Mesendoderm (in vitro differentiated cells): ENCODE measurements around the gene UVSSA.

Experiments used
- DNase-seq: peaks from one replicate; pipeline ENCODE4 v3.0.0; 2013
- H2AK5ac ChIP-seq: 2 replicates; pipeline ENCODE4 v1.6.1; 2013; ENCODE audit warnings: low read length, inconsistent platforms
- H2BK120ac ChIP-seq: 2 replicates; pipeline ENCODE4 v1.6.1; 2013; ENCODE audit warnings: low read depth, mild to moderate bottlenecking, low read length, moderate library complexity, mixed read lengths
- H2BK15ac ChIP-seq: replicated peaks from 2 replicates; pipeline ENCODE4 v1.6.1; 2013; ENCODE audit warnings: low read depth, mild to moderate bottlenecking, moderate library complexity
- H2BK5ac ChIP-seq: 2 replicates; pipeline ENCODE4 v1.6.1; 2013; ENCODE audit warnings: low read length, inconsistent platforms
- H3K18ac ChIP-seq: 2 replicates; pipeline ENCODE4 v1.6.1; 2013; ENCODE audit warnings: mild to moderate bottlenecking, low read length, mixed read lengths
- H3K23ac ChIP-seq: one replicate; pipeline ENCODE4 v1.6.1; 2013; ENCODE audit warnings: low read length
- H3K27ac ChIP-seq: 2 replicates; pipeline ENCODE4 v1.5.1; 2013; ENCODE audit warnings: low read depth, mild to moderate bottlenecking, inconsistent platforms, low read length, moderate library complexity
- H3K27me3 ChIP-seq: 2 replicates; pipeline ENCODE4 v1.6.1; 2013; ENCODE audit warnings: low read length, control low read depth, mild to moderate bottlenecking, inconsistent platforms; ENCODE audit not compliant: insufficient read depth, poor library complexity
- H3K36me3 ChIP-seq: 2 replicates; pipeline ENCODE4 v1.6.1; 2013; ENCODE audit warnings: low read length, inconsistent platforms; ENCODE audit not compliant: control insufficient read depth, insufficient read depth
- H3K4ac ChIP-seq: one replicate; pipeline ENCODE4 v1.6.1; 2013; ENCODE audit warnings: low read depth, mild to moderate bottlenecking, low read length, moderate library complexity
- H3K4me1 ChIP-seq: 2 replicates; pipeline ENCODE4 v1.6.1; 2013; ENCODE audit warnings: low read depth, low read length, inconsistent platforms; ENCODE audit not compliant: control insufficient read depth
- H3K4me2 ChIP-seq: 2 replicates; pipeline ENCODE4 v1.6.1; 2013; ENCODE audit warnings: low read length
- H3K4me3 ChIP-seq: 2 replicates; pipeline ENCODE4 v1.5.1; 2013; ENCODE audit warnings: mild to moderate bottlenecking, low read length
- H3K56ac ChIP-seq: one replicate; pipeline ENCODE4 v1.6.1; 2013; ENCODE audit warnings: low read length
- H3K79me1 ChIP-seq: 2 replicates; pipeline ENCODE4 v1.6.1; 2013; ENCODE audit warnings: low read length, inconsistent platforms
- H3K79me2 ChIP-seq: 2 replicates; pipeline ENCODE4 v1.6.1; 2013; ENCODE audit warnings: mild to moderate bottlenecking, low read length; ENCODE audit not compliant: control insufficient read depth, insufficient read depth
- H3K9ac ChIP-seq: 2 replicates; pipeline ENCODE4 v1.6.1; 2013; ENCODE audit warnings: low read length, inconsistent platforms
- H4K5ac ChIP-seq: one replicate; pipeline ENCODE4 v1.6.1; 2013; ENCODE audit warnings: low read length
- H4K8ac ChIP-seq: one replicate; pipeline ENCODE4 v1.6.1; 2013; ENCODE audit warnings: low read depth, mild to moderate bottlenecking, control low read depth, low read length, moderate library complexity
- WGBS: extraction: QIAGEN DNeasy Blood & Tissue Kit; methylation state at CpG from one replicate; pipeline ENCODE4 v1.1.7; 2013; ENCODE audit warnings: low lambda C conversion rate, missing lambda C conversion rate; ENCODE audit not compliant: insufficient coverage; ENCODE audit errors: extremely low coverage; 5-methylcytosine and 5-hydroxymethylcytosine counted together

The UVSSA gene

GRCh38 chr4:1325681-1326635 lies 21.1 kb upstream of the UVSSA start:
- DNase-seq, result no peak
- H3K79me2 ChIP-seq, result no peaks in the 10 kb centered on the region

GRCh38 chr4:1326751-1327525 lies 20.1 kb upstream of the UVSSA start:
- H3K4me3 ChIP-seq, result no peak overlapping the region
- no peak for DNase-seq
- no peak overlapping the region for H3K23ac ChIP-seq
- no peak overlapping the region for H3K56ac ChIP-seq
- no peak overlapping the region for H2BK120ac ChIP-seq
- H4K8ac ChIP-seq, result no peak overlapping the region
- H3K27me3 ChIP-seq, result no peaks in the 10 kb centered on the region
- H4K5ac ChIP-seq, result no peak overlapping the region
- H3K79me1 ChIP-seq, result peaks cover 2% of the 10 kb centered on the region
- H3K36me3 ChIP-seq, result peaks cover 2% of the 10 kb centered on the region
- no peaks in the 10 kb centered on the region for H3K79me2 ChIP-seq
- no peak overlapping the region for H3K9ac ChIP-seq
- no peak overlapping the region for H2AK5ac ChIP-seq
- no peak overlapping the region for H3K4ac ChIP-seq
- no peak overlapping the region for H2BK5ac ChIP-seq
- no peak overlapping the region for H2BK15ac ChIP-seq
- no CpG with 5 or more reads among the region's 30 CpGs for WGBS
- H3K18ac ChIP-seq, result no peak overlapping the region
- H3K4me1 ChIP-seq, result no peaks in the 10 kb centered on the region
- no peak overlapping the region for H3K4me2 ChIP-seq
- no peak overlapping the region for H3K27ac ChIP-seq

More at GRCh38 chr4:1325681-1326635, 21.1 kb upstream of the UVSSA start:
- Histone ChIP-seq H3K79me1 (peaks cover 6% of the 10 kb centered on the region), H3K4me2 (no peak overlapping the region), H2AK5ac (no peak overlapping the region), H3K9ac (no peak overlapping the region), H3K18ac (no peak overlapping the region), H3K23ac (no peak overlapping the region), H3K36me3 (peaks cover 2% of the 10 kb centered on the region), H3K4me3 (no peak overlapping the region), H3K4ac (no peak overlapping the region), H3K27me3 (no peaks in the 10 kb centered on the region), H3K4me1 (no peaks in the 10 kb centered on the region), H3K56ac (no peak overlapping the region), H2BK15ac (no peak overlapping the region), H4K8ac (no peak overlapping the region), H2BK5ac (no peak overlapping the region), H4K5ac (no peak overlapping the region), H2BK120ac (no peak overlapping the region), H3K27ac (no peak overlapping the region)
- WGBS, result no CpG with 5 or more reads among the region's 35 CpGs

DNA sequence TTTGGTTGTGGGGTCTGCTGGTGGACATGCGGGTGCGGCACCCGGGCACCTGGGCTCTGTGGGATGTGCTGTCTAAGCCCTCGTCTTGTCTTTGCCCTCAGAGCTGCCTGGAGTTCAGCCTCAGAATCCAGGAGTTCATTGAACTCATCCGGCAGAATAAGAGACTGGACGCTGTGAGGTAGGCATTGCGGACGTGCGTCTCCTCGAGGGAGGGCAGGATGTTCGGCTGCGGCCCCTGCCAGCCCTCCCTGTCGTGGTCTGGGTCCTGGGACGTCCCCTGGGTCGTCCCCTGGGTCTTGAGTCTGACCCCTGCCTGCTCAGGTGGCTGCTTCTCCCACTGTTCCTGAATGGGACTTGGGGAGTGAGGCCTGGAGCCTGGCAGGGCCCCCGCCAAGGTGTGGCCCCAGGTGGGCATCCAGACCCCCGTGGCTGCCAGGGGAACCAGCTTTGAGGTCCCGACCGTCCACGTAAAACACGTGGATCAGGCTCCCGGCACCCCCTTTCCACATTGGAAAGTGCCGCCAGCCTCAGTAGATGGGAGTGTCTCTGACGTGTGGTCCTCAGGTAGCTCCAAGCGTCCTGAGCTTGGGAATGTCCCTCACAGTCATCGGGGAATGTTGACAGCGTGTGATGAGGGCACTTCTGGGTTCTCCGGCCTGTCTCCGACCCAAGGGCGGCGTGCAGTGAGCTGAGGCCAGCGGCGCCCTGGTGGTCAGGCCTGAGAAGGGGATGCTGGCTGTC lies 19.3 kb upstream of the UVSSA start:
- no peak overlapping the region for H2BK15ac ChIP-seq
- H3K4ac ChIP-seq, result no peak overlapping the region
- H3K9ac ChIP-seq, result no peak overlapping the region
- no peak overlapping the region for H3K18ac ChIP-seq
- H3K79me1 ChIP-seq, result peaks cover 2% of the 10 kb centered on the region
- H3K4me2 ChIP-seq, result no peak overlapping the region
- no peak overlapping the region for H4K8ac ChIP-seq
- H3K36me3 ChIP-seq, result peaks cover 3% of the 10 kb centered on the region
- H3K4me3 ChIP-seq, result no peak overlapping the region
- H3K4me1 ChIP-seq, result no peaks in the 10 kb centered on the region
- no peak overlapping the region for H3K23ac ChIP-seq
- no peak overlapping the region for H3K56ac ChIP-seq
- no peaks in the 10 kb centered on the region for H3K27me3 ChIP-seq
- WGBS, result no CpG with 5 or more reads among the region's 33 CpGs
- no peak overlapping the region for H2AK5ac ChIP-seq
- no peaks in the 10 kb centered on the region for H3K79me2 ChIP-seq
- no peak overlapping the region for H3K27ac ChIP-seq
- DNase-seq, result no peak
- no peak overlapping the region for H4K5ac ChIP-seq
- no peak overlapping the region for H2BK120ac ChIP-seq
- H2BK5ac ChIP-seq, result no peak overlapping the region

DNA sequence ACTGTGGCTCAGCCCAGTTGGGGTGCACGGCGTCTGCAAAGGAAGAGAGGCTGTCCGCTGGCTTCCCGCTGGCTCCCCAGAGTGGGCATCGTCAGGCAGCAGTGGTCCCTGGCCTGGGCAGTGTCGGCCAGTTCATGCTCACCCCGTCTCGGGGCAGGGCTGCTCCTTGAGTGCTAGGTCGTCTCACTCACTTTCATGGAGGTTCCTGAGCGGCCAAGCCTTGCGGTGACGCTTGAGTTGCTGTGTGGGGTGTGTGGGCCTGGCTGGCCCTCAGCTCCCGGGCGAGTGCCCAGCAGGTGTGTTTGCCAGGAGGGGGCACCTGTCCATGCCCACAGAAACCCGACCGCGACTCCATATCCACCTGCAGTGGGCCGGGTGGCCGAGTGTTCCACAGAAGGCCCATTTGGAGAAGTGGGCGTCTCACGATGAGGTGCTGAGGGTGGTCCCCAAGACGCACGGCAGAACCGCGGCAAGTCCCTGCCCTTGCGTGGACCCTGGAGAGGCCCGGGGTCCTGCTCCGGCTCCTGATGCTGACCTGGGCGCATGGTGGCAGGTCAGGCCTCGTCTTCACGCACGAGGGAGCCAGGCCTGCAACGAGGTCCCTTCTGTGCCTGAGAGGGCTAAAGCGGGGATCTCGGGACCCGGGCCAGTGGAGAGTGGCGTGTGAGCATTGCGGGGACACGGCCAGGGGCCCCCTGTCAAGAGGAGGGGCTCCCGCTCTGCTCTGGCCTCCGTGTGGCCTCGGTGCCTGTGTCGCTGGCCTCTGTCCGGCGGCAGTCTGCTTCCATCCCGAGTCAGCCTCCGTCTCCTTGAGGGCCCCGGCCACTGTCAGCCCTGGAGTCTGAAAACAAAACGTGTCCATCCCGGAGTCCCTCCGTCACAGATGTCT lies 18.5 kb upstream of the UVSSA start:
- no peak overlapping the region for H2AK5ac ChIP-seq
- peaks cover 2% of the 10 kb centered on the region for H3K79me1 ChIP-seq
- H3K4ac ChIP-seq, result no peak overlapping the region
- H3K56ac ChIP-seq, result no peak overlapping the region
- H3K79me2 ChIP-seq, result no peaks in the 10 kb centered on the region
- H3K4me2 ChIP-seq, result no peak overlapping the region
- no peak overlapping the region for H3K4me3 ChIP-seq
- H3K23ac ChIP-seq, result no peak overlapping the region
- H4K5ac ChIP-seq, result no peak overlapping the region
- no CpG with 5 or more reads among the region's 51 CpGs for WGBS
- H2BK5ac ChIP-seq, result no peak overlapping the region
- DNase-seq, result no peak
- no peak overlapping the region for H4K8ac ChIP-seq
- H3K27ac ChIP-seq, result no peak overlapping the region
- no peak overlapping the region for H2BK15ac ChIP-seq
- no peak overlapping the region for H2BK120ac ChIP-seq
- peaks cover 4% of the 10 kb centered on the region for H3K36me3 ChIP-seq
- H3K4me1 ChIP-seq, result no peaks in the 10 kb centered on the region
- no peak overlapping the region for H3K18ac ChIP-seq
- no peaks in the 10 kb centered on the region for H3K27me3 ChIP-seq
- H3K9ac ChIP-seq, result no peak overlapping the region
